ENCODE measurements around the gene CCDC141. TPM values are rescaled to one million over a fixed set of nuclear protein-coding genes. Genes with fewer than 3 reads are reported as not detected.

CCDC141 gene
- total and polyA plus RNA-seq, 2 donors (not counting 3 experiments of a cell fraction or from before 2014, with no cell fraction given): not detected

DNA sequence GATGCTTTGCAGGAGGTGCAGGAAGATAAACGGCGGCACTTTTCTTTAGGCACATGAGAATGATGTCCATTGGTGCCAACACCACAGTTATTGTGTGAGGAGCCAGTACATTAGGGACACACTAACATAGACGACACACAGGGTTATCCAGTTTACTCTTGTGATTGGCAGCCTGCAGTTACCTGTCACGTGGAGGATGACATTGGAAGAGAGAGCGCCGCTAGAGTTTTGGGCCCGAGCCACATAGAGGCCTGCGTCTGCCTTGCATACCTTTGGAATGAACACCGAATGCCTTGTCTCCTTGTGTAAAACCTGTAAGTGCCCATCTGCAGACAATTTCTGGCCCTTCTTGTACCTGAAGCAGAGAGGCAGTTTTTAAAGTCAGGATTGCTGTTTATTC lies 215.9 kb downstream of the CCDC141 start:
- H3K4me2 ChIP-seq (ENCODE audit: insufficient read depth, low read length): no peak overlapping the region
- no peak overlapping the region for H2AFZ ChIP-seq (ENCODE audit: low read depth, low read length)
- CTCF ChIA-PET: no interaction called here
- no peak for FAIRE-seq
- H4K20me1 ChIP-seq (replicated peaks; ENCODE audit: control insufficient read depth, extremely low read depth, insufficient read depth, low read length): no peaks in the 10 kb centered on the region
- no peaks in the 10 kb centered on the region for H3K27me3 ChIP-seq (ENCODE audit: control insufficient read depth in 2 of 2, insufficient read depth in 2 of 2, low read length in 2 of 2)
- POLR2A ChIA-PET: no interaction called here
- TF ChIP-seq JUN (IDR thresholded peaks at IDR 0.05; ENCODE audit: borderline replicate concordance, insufficient read depth, insufficient read length, low read depth) (no peak), GATA2 (IDR thresholded peaks at IDR 0.05; ENCODE audit: insufficient read depth, insufficient read length, low read depth, low read length) (no peak), FOS (IDR thresholded peaks at IDR 0.05; ENCODE audit: borderline replicate concordance, insufficient read depth, low read length) (no peak), POLR2AphosphoS5 (IDR thresholded peaks at IDR 0.05; ENCODE audit: insufficient read depth, low read depth, low read length) (no peak), CTCF (IDR thresholded peaks at IDR 0.05; ENCODE audit: extremely low read depth in 1 of 2, insufficient read depth in 1 of 2, low read depth in 1 of 2, low read length in 2 of 2) (no peak), MYC (IDR thresholded peaks at IDR 0.05; ENCODE audit: low read depth, low read length) (no peak), POLR2A (IDR thresholded peaks at IDR 0.05; ENCODE audit: low read depth, low read length) (no peak), EZH2 (IDR thresholded peaks at IDR 0.05; ENCODE audit: borderline replicate concordance, low read depth, low read length, severe bottlenecking) (no peak)
- TF ChIP-seq, protein P1, sequence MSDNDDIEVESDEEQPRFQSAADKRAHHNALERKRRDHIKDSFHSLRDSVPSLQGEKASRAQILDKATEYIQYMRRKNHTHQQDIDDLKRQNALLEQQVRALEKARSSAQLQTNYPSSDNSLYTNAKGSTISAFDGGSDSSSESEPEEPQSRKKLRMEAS (IDR thresholded peaks at IDR 0.05; ENCODE audit: insufficient read depth, insufficient read length): no peak
- H3K9me1 ChIP-seq (replicated peaks; ENCODE audit: control insufficient read depth, extremely low read depth, insufficient read depth, low read length): no peaks in the 10 kb centered on the region
- H3K4me1 ChIP-seq (ENCODE audit: control insufficient read depth, extremely low read depth, insufficient read depth, low read length): peaks cover 18% of the 10 kb centered on the region
- H3K79me2 ChIP-seq (ENCODE audit: control insufficient read depth, insufficient read depth, low read length): no peaks in the 10 kb centered on the region
- no peaks in the 10 kb centered on the region for H3K9me3 ChIP-seq (replicated peaks; ENCODE audit: control insufficient read depth, insufficient read depth, low read length)
- H3K27ac ChIP-seq (ENCODE audit: insufficient read depth, low read depth, low read length): no peak overlapping the region
- H3K36me3 ChIP-seq (ENCODE audit: control insufficient read depth in 2 of 2, extremely low read depth in 1 of 2, insufficient read depth in 2 of 2, low read length in 2 of 2): no peaks in the 10 kb centered on the region
- dilution Hi-C loops (cut with MboI; ENCODE audit: extremely low pct_ligation_motif_present, low sequenced_read_pairs) (no loop called here), intact Hi-C loops (cut with micrococcal nuclease) (no loop called here)
- no peak overlapping the region for H3K9ac ChIP-seq (replicated peaks; ENCODE audit: extremely low read depth, insufficient read depth, low read length)
- no TSS peak for BruUV-seq (replicated peaks)
- no peak overlapping the region for H3K4me3 ChIP-seq (replicated peaks in 1 of 3; ENCODE audit: insufficient read depth in 1 of 3, low read depth in 1 of 3, low read length in 3 of 3)
- no peak for DNase-seq (ENCODE audit: low read depth, low spot score)

All from endothelial cell of umbilical vein (primary cell).